Stimulated activated naive CD4-positive, alpha-beta T cell treated with Interleukin-2 at 50 U/mL for 16 hours (primary cell): ENCODE results near the gene OR4Q3.
"Not testable (repeated sequence)": the region's sequence is repeated elsewhere in the genome, so short reads cannot be mapped to it uniquely, and the experiment has no call there.

Experiments
- DNase-seq: peaks from one replicate; lab custom pipeline; 2025; lab: John Stamatoyannopoulos, UW

OR4Q3 gene

GRCh38 chr14:19743256-19743655 is at the start of gene OR4Q3:
OR4Q3 (plus strand) TSS chr14:19743571.
- DNase-seq, result no peak

GRCh38 chr14:19729359-19729758 is 14.0 kb upstream of the OR4Q3 start:
- no peak for DNase-seq

- no peak for DNase-seq
Measured at GRCh38 chr14:19729763-19730162, 13.6 kb upstream of the OR4Q3 start.

- not testable (repeated sequence) for DNase-seq
Measured at GRCh38 chr14:19733893-19734292, 9.5 kb upstream of the OR4Q3 start.

- not testable (repeated sequence) for DNase-seq
Measured at GRCh38 chr14:19752316-19752715, 8.9 kb downstream of the OR4Q3 start.

- no peak for DNase-seq
Measured at GRCh38 chr14:19754172-19754571, 10.8 kb downstream of the OR4Q3 start.

GRCh38 chr14:19771491-19771890 is 28.1 kb downstream of the OR4Q3 start:
- not testable (repeated sequence) for DNase-seq

- DNase-seq, result no peak
Measured at GRCh38 chr14:19771895-19772430, 28.6 kb downstream of the OR4Q3 start.

- not testable (repeated sequence) for DNase-seq
Measured at GRCh38 chr14:19772454-19772853, 29.1 kb downstream of the OR4Q3 start.

GRCh38 chr14:19773204-19773603 is 29.8 kb downstream of the OR4Q3 start, which contains the start of gene OR4M1:
OR4M1 (plus strand) TSS chr14:19773504; CDS start chr14:19780323, 6,819 bp downstream.
- DNase-seq, result not testable (repeated sequence)

- DNase-seq, result no peak
Measured at GRCh38 chr14:19775587-19775986, 32.2 kb downstream of the OR4Q3 start.

- DNase-seq, result not testable (repeated sequence)
Measured at GRCh38 chr14:19785848-19786247, 42.5 kb downstream of the OR4Q3 start.

GRCh38 chr14:19787318-19787717 is 43.9 kb downstream of the OR4Q3 start:
- DNase-seq, result not testable (repeated sequence)

GRCh38 chr14:19788150-19788549 is 44.8 kb downstream of the OR4Q3 start:
- not testable (repeated sequence) for DNase-seq

GRCh38 chr14:19796520-19797108 is 53.2 kb downstream of the OR4Q3 start:
- not testable (repeated sequence) for DNase-seq
